Left renal pelvis (tissue), 4 donors: Measurements from ENCODE around the gene ANKRD31. TPM values are rescaled to one million over a fixed set of nuclear protein-coding genes. Genes with fewer than 3 reads are reported as not detected.
"Not testable (repeated sequence)": the region's sequence is repeated elsewhere in the genome, so short reads cannot be mapped to it uniquely, and the experiment has no call there.

Experiments
- DNase-seq, 4 donors: peaks; one replicate each; pipeline ENCODE4 v3.0.0-alpha.2; 2013; ENCODE audit warnings: low read depth in 4 of 4, low spot score in 3 of 4
- polyA plus RNA-seq, 4 donors: library from polyadenylated mRNA; unstranded; fragments of 120-200 nt; gene quantifications; one replicate each; pipeline ENCODE4 v1.2.1, GENCODE V29; 2013; ENCODE audit not compliant: insufficient read length in 4 of 4

The ANKRD31 gene
- polyA plus RNA-seq, 4 donors: 0.47 to 0.75 (median 0.60) TPM

DNA sequence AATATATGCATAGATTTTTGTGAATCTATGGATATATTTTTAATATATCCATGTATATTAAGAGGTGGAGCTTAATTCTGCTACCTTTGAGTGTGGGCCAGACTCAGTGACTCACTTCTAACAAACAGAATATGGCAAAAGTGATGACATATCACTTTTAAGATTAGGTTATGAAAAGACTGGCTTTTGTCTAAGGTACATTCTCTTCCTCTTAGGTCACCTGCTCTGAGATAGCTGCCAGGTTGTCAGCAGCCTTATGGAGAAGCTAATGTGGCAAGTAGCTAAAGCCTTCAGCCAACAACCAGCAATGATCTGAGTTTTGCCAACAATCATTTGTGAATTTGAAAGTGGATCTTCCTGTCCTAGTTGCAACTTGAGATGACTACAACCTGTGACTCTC, 83.8 kb downstream of the ANKRD31 start:
- no peak for DNase-seq

- no peak for DNase-seq
These were observed 88.6 kb downstream of the ANKRD31 start for GRCh38 chr5:75148051-75148450.

- DNase-seq: no peak
These were observed 94.0 kb downstream of the ANKRD31 start for GRCh38 chr5:75142566-75143136.

DNA sequence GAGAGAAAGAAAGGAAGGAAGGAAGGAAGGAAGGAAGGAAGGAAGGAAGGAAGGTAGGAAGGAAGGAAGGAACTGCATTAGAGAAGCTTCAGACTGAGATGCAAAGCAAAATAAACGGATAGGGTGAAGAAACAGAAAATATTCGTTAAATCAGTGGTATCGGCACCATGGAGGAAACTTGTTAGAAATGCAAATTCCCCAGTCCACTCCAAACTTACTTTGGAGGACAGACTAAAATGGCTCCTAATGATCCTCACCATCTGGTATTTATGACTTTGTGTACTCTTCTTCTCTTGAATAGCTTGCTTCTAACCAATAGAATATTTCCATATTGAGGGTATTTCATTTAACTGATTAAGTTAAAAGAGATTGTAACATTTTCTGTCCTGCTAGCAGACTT, 96.4 kb downstream of the ANKRD31 start:
- DNase-seq: no peak

DNA sequence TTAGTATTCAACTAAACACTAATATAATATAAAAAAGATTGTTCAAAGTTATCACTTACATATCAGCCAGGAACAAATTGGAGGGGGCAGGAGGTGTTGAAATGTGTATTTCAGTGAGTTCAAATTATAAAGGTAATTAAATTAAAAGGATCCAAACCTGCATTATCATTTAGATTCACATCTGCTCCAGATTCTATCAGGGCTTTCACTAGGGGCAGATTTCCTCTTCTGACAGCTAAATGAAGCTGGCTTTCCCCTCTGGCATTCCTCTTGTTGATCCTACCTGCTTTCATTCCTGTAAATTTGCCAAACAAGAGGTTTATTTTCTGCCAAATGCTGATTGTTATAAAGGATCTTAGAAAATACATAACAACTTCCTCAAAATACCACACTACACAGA, 98.0 kb downstream of the ANKRD31 start:
- DNase-seq: no peak

GRCh38 chr5:75130818-75131349, 105.8 kb downstream of the ANKRD31 start:
- DNase-seq: no peak

DNA sequence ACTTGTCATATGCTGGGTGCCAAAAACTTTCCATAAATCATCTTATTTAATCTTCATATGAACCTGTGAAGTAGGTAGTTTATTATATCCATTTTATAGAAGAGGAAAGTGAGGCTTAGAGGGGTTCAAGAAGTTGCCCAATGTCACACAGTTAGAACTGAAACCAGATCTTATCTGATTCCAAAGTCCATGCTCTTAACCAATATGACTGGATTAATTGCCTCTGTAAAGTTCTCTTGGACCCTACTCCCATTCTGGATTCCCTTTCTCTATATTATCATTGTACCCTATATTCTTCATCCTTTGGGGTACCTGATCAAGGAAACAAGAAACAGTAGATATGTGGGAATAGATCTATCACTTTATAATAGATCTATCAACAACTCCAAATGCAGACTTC, 119.8 kb downstream of the ANKRD31 start:
- no peak for DNase-seq

GRCh38 chr5:75114311-75114710, 122.4 kb downstream of the ANKRD31 start:
- not testable (repeated sequence) for DNase-seq

GRCh38 chr5:75113354-75114113, 123.1 kb downstream of the ANKRD31 start:
- no peak for DNase-seq

GRCh38 chr5:75108931-75109596, 127.6 kb downstream of the ANKRD31 start:
- DNase-seq: no peak

GRCh38 chr5:75108515-75108914, 128.2 kb downstream of the ANKRD31 start:
- no peak for DNase-seq

- DNase-seq: not testable (repeated sequence)
These were observed 140.7 kb downstream of the ANKRD31 start for GRCh38 chr5:75095956-75096355.

- DNase-seq: no peak
These were observed 145.1 kb downstream of the ANKRD31 start for GRCh38 chr5:75091597-75091996.

- DNase-seq: no peak
These were observed 147.0 kb downstream of the ANKRD31 start for GRCh38 chr5:75089662-75090061.

DNA sequence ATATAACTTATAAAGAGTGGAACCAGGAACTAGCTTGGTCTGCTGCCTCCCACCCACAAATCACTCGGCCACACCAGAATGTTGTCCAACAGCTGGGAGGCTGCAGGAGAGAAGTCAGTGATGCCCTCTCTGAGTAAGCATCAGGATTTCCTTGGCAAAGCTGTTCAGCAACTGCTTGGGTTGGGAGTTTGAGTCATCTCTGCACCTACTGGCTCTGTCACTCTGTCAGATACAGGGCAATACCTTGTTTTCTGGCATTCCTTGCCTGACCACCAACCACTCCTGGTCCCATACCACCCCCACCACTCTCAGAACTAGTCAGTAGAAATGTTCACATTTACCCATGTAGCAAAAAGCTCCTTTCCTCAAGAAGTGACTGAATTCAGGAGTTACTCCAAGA, 147.5 kb downstream of the ANKRD31 start:
- no peak for DNase-seq

- DNase-seq: no peak
These were observed 148.0 kb downstream of the ANKRD31 start for GRCh38 chr5:75088648-75089047.

GRCh38 chr5:75081510-75081909, 155.2 kb downstream of the ANKRD31 start:
- no peak for DNase-seq

- DNase-seq: not testable (repeated sequence)
These were observed 157.3 kb downstream of the ANKRD31 start for GRCh38 chr5:75079346-75079745.

GRCh38 chr5:75078027-75078426, 158.7 kb downstream of the ANKRD31 start:
- no peak for DNase-seq

- DNase-seq: no peak
These were observed 164.6 kb downstream of the ANKRD31 start for GRCh38 chr5:75072061-75072460.

DNA sequence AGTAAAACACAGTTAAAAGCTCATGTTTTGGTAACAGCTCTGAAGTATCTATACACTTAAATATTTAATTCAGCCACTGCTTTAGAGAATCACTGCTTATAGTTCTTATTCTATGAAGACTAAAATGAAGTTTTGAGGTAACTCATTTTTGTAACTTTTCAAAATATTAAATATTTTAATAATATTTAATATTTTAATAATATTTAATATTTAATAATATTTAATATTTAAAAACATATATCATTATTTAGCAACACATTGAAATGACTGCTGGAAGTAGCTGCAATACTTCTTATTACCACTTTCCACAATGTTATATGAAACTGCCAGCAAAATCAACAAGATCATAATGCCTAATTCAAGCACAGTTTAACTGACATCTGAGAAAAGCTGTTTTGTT, 165.6 kb downstream of the ANKRD31 start:
- DNase-seq: no peak

GRCh38 chr5:75067434-75067833, 169.2 kb downstream of the ANKRD31 start:
- DNase-seq: no peak
